Measurements from ENCODE around the gene RNF19B. TPM values are rescaled to one million over a fixed set of nuclear protein-coding genes. Genes with fewer than 3 reads are reported as not detected.
A peak's percentile ranks its signal among the peaks of the same experiment; 100 is the strongest.

RNF19B gene
- total RNA-seq, 1 experiment from 2014 or later = 41.3 TPM

DNA sequence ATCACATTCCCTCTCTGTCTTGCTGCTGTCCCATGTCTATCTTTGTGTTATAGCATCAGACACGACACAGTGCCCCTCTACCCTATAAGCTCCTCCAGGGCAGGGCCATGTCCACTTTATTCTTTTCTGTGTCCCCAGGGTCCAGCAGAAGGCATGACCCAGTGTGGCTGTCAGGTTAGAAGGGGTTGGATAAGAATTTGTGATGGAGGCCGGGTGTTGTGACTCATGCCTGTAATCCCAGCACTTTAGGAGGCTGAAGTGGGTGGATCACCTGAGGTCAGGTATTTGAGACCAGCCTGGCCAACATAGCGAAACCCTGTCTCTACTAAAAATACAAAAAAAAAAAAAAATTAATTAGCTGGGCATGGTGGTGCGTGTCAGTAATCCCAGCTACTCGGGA is 26.3 kb upstream of the RNF19B start:
- no TSS peak for BruUV-seq (replicated peaks)
- intact Hi-C loops (cut with micrococcal nuclease) = no loop called here
- H3K27me3 Mint-ChIP-seq (ENCODE audit: insufficient read depth, unreplicated experiment) = no peaks in the 10 kb centered on the region
- H3K27ac Mint-ChIP-seq (ENCODE audit: low read depth, unreplicated experiment) = peak overlapping the region; percentile 92
- ChIA-PET POLR2A (interaction anchor here (1.3 to 13.0 kb wide), 6 partner anchors 10 to 48 kb away, joined by 3 to 255 read pairs (median 33); partner anchors contain the start of gene RNF19B), CTCF (interaction anchor here (0.6 to 5.5 kb wide), 7 partner anchors 10 to 56 kb away, joined by 3 to 71 read pairs (median 3); no protein-coding TSS in a partner anchor)
- DNase-seq (ENCODE audit: unreplicated experiment) = peak; percentile 54
- H3K36me3 Mint-ChIP-seq (ENCODE audit: insufficient read depth, unreplicated experiment) = peaks cover 7% of the 10 kb centered on the region
- TF ChIP-seq, protein P1, sequence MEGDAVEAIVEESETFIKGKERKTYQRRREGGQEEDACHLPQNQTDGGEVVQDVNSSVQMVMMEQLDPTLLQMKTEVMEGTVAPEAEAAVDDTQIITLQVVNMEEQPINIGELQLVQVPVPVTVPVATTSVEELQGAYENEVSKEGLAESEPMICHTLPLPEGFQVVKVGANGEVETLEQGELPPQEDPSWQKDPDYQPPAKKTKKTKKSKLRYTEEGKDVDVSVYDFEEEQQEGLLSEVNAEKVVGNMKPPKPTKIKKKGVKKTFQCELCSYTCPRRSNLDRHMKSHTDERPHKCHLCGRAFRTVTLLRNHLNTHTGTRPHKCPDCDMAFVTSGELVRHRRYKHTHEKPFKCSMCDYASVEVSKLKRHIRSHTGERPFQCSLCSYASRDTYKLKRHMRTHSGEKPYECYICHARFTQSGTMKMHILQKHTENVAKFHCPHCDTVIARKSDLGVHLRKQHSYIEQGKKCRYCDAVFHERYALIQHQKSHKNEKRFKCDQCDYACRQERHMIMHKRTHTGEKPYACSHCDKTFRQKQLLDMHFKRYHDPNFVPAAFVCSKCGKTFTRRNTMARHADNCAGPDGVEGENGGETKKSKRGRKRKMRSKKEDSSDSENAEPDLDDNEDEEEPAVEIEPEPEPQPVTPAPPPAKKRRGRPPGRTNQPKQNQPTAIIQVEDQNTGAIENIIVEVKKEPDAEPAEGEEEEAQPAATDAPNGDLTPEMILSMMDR (IDR thresholded peaks at IDR 0.05; ENCODE audit: unreplicated experiment) = no peak
- H3K4me1 Mint-ChIP-seq (ENCODE audit: insufficient read depth, unreplicated experiment) = peaks cover 42% of the 10 kb centered on the region
- peak overlapping the region; percentile 4 for H3K4me3 Mint-ChIP-seq (ENCODE audit: unreplicated experiment)
- H3K9me3 Mint-ChIP-seq (ENCODE audit: unreplicated experiment) = no peaks in the 10 kb centered on the region

DNA sequence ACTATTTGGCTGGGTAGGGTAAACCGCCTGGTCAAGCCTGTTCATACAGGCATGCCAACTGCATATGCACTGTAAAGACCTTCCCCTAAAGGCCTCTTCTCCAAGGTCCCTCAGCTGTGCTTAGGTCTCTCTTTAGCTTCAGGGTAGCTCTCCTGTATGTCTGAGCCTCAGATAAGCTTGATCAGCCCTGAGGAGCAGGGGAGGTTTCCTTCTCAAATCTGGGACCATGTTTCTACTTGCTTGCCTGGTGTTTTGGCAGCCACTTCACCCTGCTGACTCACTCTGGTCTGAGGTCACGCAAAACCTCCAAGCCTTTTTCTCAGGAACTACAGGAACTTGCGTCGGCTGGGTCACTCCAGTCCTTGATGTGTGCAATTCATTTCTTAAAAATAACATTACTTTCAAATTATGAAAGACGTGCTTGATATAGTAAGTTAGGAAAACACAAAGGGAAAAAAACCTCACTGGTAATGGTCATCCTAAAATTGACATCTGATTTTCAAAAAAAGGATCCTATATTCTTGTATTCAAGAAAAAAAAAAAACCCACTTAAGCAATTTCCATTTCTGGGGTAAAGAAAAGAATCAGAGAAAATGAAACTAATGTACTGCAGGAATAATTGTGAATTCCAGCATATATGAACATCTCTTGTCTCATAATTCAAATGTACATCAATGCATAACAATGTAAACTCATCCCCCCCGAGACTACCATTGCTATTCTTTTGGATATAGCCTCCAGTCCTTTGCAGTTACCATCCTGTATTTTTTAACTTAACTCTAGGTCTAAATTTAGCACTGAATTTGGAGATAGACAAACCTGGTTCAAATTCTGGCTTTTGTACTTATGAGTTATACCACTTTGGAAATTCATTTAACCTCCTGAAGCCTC is 24.8 kb upstream of the RNF19B start:
- DNase-seq (ENCODE audit: unreplicated experiment) = peak; percentile 98
- Mint-ChIP-seq H3K4me3 (ENCODE audit: unreplicated experiment) (peak overlapping the region; percentile 46), H3K27me3 (ENCODE audit: insufficient read depth, unreplicated experiment) (no peaks in the 10 kb centered on the region), H3K36me3 (ENCODE audit: insufficient read depth, unreplicated experiment) (peaks cover 7% of the 10 kb centered on the region), H3K4me1 (ENCODE audit: insufficient read depth, unreplicated experiment) (peaks cover 35% of the 10 kb centered on the region), H3K9me3 (ENCODE audit: unreplicated experiment) (no peaks in the 10 kb centered on the region), H3K27ac (ENCODE audit: low read depth, unreplicated experiment) (peak overlapping the region; percentile 92)
- intact Hi-C loops (cut with micrococcal nuclease) = loop anchor here (1.0 to 2.0 kb wide), 2 partner anchors 25 to 35 kb away; partner anchors contain the start of gene RNF19B
- BruUV-seq (replicated peaks) = TSS peak; percentile 44
- CTCF ChIA-PET = interaction anchor here (0.8 to 2.2 kb wide), 7 partner anchors 17 to 97 kb away, joined by 3 to 13 read pairs (median 4); no protein-coding TSS in a partner anchor
- POLR2A ChIA-PET = interaction anchor here (0.5 to 13.0 kb wide), 15 partner anchors 8 to 172 kb away, joined by 3 to 255 read pairs (median 3); partner anchors contain the start of genes RNF19B, S100PBP and YARS1
- TF ChIP-seq, protein P1 (IDR thresholded peaks at IDR 0.05; ENCODE audit: unreplicated experiment) = no peak

DNA sequence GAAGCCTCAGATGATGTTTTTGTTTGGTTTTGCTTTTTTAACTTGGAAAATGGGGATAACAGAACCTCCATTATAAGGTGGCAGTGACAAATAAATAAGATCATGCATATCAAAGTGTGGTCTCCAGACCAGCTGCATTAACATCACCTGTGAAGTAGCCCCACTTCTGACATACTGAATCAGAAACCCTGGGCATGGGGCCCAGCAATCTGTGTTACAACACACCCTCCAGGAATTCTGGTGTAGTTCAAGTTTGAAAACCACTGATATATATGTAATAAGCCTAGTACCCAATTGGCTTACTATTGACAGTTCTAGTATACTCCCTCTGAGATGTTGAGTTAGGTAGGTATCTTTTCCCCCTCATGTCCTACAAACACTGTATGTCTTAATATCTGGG is 24.1 kb upstream of the RNF19B start:
- Mint-ChIP-seq H3K9me3 (ENCODE audit: unreplicated experiment) (no peaks in the 10 kb centered on the region), H3K4me3 (ENCODE audit: unreplicated experiment) (peak overlapping the region; percentile 46), H3K27ac (ENCODE audit: low read depth, unreplicated experiment) (peak overlapping the region; percentile 92)

More for the DNA sequence above, 24.1 kb upstream of the RNF19B start:
- peak; percentile 91 for DNase-seq (ENCODE audit: unreplicated experiment)
- peaks cover 7% of the 10 kb centered on the region for H3K36me3 Mint-ChIP-seq (ENCODE audit: insufficient read depth, unreplicated experiment)
- CTCF ChIA-PET = interaction anchor here (0.6 to 2.2 kb wide), 9 partner anchors 12 to 98 kb away, joined by 3 to 13 read pairs (median 4); no protein-coding TSS in a partner anchor
- intact Hi-C loops (cut with micrococcal nuclease) = loop anchor here (1.0 to 2.0 kb wide), 2 partner anchors 24 to 34 kb away; partner anchors contain the start of gene RNF19B
- TF ChIP-seq, protein P1 (IDR thresholded peaks at IDR 0.05; ENCODE audit: unreplicated experiment) = no peak
- no peaks in the 10 kb centered on the region for H3K27me3 Mint-ChIP-seq (ENCODE audit: insufficient read depth, unreplicated experiment)
- POLR2A ChIA-PET = interaction anchor here (0.5 to 13.0 kb wide), 14 partner anchors 8 to 68 kb away, joined by 3 to 255 read pairs (median 4); partner anchors contain the start of gene RNF19B
- no TSS peak for BruUV-seq (replicated peaks)
- H3K4me1 Mint-ChIP-seq (ENCODE audit: insufficient read depth, unreplicated experiment) = peaks cover 35% of the 10 kb centered on the region

Measured in MCF 10A (cell line).